GM12878 (cell line): ENCODE data around the gene INAFM1. TPM values are rescaled to one million over a fixed set of nuclear protein-coding genes. Genes with fewer than 3 reads are reported as not detected.

Source experiments
- BACH1 ChIP-seq: fragments of 450-650 bp; IDR thresholded peaks from 2 replicates; pipeline ENCODE4 v1.6.1; 2017; ENCODE audit warnings: mild to moderate bottlenecking, borderline replicate concordance
- BMI1 ChIP-seq: fragments of 450-650 bp; IDR thresholded peaks from 2 replicates; pipeline ENCODE4 v1.6.1; 2016; ENCODE audit warnings: mild to moderate bottlenecking, moderate library complexity, borderline replicate concordance
- CBFB ChIP-seq: IDR thresholded peaks from 2 replicates; pipeline ENCODE4 v1.6.1; 2016; ENCODE audit warnings: antibody characterized with exemption, low read depth
- DPF2 ChIP-seq: fragments of 450-650 bp; IDR thresholded peaks from 2 replicates; pipeline ENCODE4 v1.6.1; 2017; ENCODE audit warnings: mild to moderate bottlenecking
- EP300 ChIP-seq, 2 experiments: fragments of 150-350 bp in 1 of 2; IDR thresholded peaks; 2 replicates each; pipeline ENCODE4 v1.6.1; 2011 to 2012; ENCODE audit warnings: low read depth in 2 of 2, low read length in 2 of 2, borderline replicate concordance in 1 of 2, improper control_type of control experiment in 1 of 2, inconsistent platforms in 1 of 2; ENCODE audit not compliant: control insufficient read depth in 1 of 2
- EZH2 ChIP-seq: IDR thresholded peaks from 2 replicates; pipeline ENCODE4 v1.6.1; 2012; ENCODE audit warnings: low read depth, mild to moderate bottlenecking, control low read depth, inconsistent platforms, low read length, borderline replicate concordance; ENCODE audit not compliant: control insufficient read depth
- FOXK2 ChIP-seq: fragments of 450-650 bp; IDR thresholded peaks from 2 replicates; pipeline ENCODE4 v1.6.1; 2017; ENCODE audit warnings: mild to moderate bottlenecking, moderate library complexity
- IKZF1 ChIP-seq: fragments of 450-650 bp; conservative IDR thresholded peaks from 2 replicates; pipeline ENCODE4 v1.6.1; 2017; ENCODE audit warnings: antibody characterized with exemption, mild to moderate bottlenecking
- KLF5 ChIP-seq: fragments of 450-650 bp; IDR thresholded peaks from 2 replicates; pipeline ENCODE4 v1.6.1; 2014; ENCODE audit warnings: mild to moderate bottlenecking; ENCODE audit not compliant: partially characterized antibody
- MEF2A ChIP-seq: IDR thresholded peaks from 2 replicates; pipeline ENCODE4 v1.6.1; 2011; ENCODE audit warnings: low read depth, mild to moderate bottlenecking, low read length, moderate library complexity; ENCODE audit not compliant: insufficient read depth
- MTA3 ChIP-seq: IDR thresholded peaks from 2 replicates; pipeline ENCODE4 v1.6.1; 2012; ENCODE audit warnings: low read length, inconsistent platforms, borderline replicate concordance
- NFXL1 ChIP-seq: fragments of 450-650 bp; IDR thresholded peaks from 2 replicates; pipeline ENCODE4 v1.6.1; 2017; ENCODE audit warnings: antibody characterized with exemption, mild to moderate bottlenecking, borderline replicate concordance
- NR2F1 ChIP-seq: fragments of 450-650 bp; conservative IDR thresholded peaks from 2 replicates; pipeline ENCODE4 v1.6.1; 2017; ENCODE audit warnings: mild to moderate bottlenecking
- SMAD5 ChIP-seq: IDR thresholded peaks from 2 replicates; pipeline ENCODE4 v1.6.1; 2016; ENCODE audit warnings: antibody characterized with exemption, low read depth
- TCF3 ChIP-seq: IDR thresholded peaks from 2 replicates; pipeline ENCODE4 v1.6.1; 2012; ENCODE audit warnings: low read depth, mild to moderate bottlenecking, low read length, borderline replicate concordance; ENCODE audit not compliant: insufficient read depth
- TCF7 ChIP-seq: IDR thresholded peaks from 2 replicates; pipeline ENCODE4 v1.6.1; 2014; ENCODE audit warnings: antibody characterized with exemption, borderline replicate concordance
- polyA plus RNA-seq, 11 experiments: library from polyadenylated mRNA; depleted of rRNA in 4 of 11; unstranded in 6 of 11; stranded (reverse) in 5 of 11; fragments of >200 nt; fragmentation: Nextera tagmentation in 4 of 11; fragmentation: Illumina TruSeq in 1 of 11; extraction: Ambion mirVana in 4 of 11; extraction: Trizol in 1 of 11; gene quantifications; 1 replicate in 1 of 11; 2 replicates in 10 of 11; pipeline versions ENCODE4 v1.2.1 to v1.2.3, GENCODE V29; 2011 to 2016; ENCODE audit warnings: inconsistent platforms in 2 of 11, missing spikeins in 2 of 11, low read depth in 1 of 11
- total RNA-seq, 4 experiments: library from RNA; depleted of rRNA in 3 of 4; stranded (reverse); fragments of >200 nt in 3 of 4; fragmentation: Illumina TruSeq in 1 of 4; extraction: Trizol in 1 of 4; gene quantifications; 2 replicates each; pipeline versions ENCODE4 v1.2.1 to v1.2.3, GENCODE V29; 2013 to 2021
- TF ChIP-seq, protein P1 (sequence below): fragments of 450-650 bp; IDR thresholded peaks from 2 replicates; pipeline ENCODE4 v1.6.1; 2017; ENCODE audit warnings: antibody characterized with exemption, mild to moderate bottlenecking, moderate library complexity
- TF ChIP-seq, protein P2 (sequence below): fragments of 450-650 bp; IDR thresholded peaks from 2 replicates; pipeline ENCODE4 v1.6.1; 2018; ENCODE audit warnings: borderline replicate concordance, mild to moderate bottlenecking; ENCODE audit not compliant: partially characterized antibody
- TF ChIP-seq, protein P3 (sequence below): fragments of 450-650 bp; formaldehyde crosslinking; IDR thresholded peaks from 2 replicates; pipeline ENCODE4 v1.4.0; 2020; ENCODE audit warnings: mild to moderate bottlenecking, moderate library complexity
- TF ChIP-seq, protein P4 (sequence below): fragments of 450-650 bp; IDR thresholded peaks from 2 replicates; pipeline ENCODE4 v1.6.1; 2016; ENCODE audit warnings: mild to moderate bottlenecking

The INAFM1 gene
- total and polyA plus RNA-seq, 10 of the 15 experiments (the other 5 are each of a cell fraction or from before 2014, with no cell fraction given): 0.57 to 6.8 (median 1.1) TPM; not detected in 1

DNA sequence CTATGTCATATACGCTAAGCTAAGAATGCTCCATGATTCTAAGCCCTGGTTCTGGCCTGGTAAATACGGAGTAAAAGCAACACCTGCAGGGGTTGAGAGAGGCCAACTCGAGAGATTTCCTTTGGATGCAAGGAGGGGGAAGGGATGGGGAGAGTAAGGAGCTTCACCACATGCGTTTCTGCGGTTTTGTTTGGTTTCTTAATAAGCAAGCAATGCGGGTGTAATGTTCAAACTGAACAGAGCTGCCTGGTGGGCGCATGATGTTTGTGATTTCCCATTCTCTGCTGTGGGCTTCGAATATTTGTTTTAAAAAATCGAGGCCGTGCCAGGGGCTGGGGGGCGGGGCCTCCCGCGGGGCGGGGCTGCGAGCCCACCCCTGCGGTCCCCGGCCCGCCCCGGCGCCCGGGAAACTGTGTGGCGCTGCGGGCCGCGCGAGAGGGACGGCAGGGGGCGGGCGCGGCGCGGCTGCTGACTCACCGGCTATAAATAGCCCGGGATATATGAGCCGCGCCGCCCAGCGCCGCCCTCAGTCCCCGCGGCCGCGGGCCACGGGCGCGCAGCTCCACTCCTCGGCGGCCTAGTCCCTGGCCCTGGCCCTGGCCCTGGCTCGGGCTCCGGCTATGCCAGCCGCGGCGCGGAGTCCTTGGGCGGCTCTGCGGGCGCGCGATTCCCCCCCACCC lies 48.8 kb upstream of the INAFM1 start (continued):
- TF ChIP-seq, protein P1, sequence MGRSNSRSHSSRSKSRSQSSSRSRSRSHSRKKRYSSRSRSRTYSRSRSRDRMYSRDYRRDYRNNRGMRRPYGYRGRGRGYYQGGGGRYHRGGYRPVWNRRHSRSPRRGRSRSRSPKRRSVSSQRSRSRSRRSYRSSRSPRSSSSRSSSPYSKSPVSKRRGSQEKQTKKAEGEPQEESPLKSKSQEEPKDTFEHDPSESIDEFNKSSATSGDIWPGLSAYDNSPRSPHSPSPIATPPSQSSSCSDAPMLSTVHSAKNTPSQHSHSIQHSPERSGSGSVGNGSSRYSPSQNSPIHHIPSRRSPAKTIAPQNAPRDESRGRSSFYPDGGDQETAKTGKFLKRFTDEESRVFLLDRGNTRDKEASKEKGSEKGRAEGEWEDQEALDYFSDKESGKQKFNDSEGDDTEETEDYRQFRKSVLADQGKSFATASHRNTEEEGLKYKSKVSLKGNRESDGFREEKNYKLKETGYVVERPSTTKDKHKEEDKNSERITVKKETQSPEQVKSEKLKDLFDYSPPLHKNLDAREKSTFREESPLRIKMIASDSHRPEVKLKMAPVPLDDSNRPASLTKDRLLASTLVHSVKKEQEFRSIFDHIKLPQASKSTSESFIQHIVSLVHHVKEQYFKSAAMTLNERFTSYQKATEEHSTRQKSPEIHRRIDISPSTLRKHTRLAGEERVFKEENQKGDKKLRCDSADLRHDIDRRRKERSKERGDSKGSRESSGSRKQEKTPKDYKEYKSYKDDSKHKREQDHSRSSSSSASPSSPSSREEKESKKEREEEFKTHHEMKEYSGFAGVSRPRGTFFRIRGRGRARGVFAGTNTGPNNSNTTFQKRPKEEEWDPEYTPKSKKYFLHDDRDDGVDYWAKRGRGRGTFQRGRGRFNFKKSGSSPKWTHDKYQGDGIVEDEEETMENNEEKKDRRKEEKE: 0 out of 2 replicates have a peak, but pooled peaks have one; percentile 37
- peak; percentile 98 for TF ChIP-seq TCF3
- peak; percentile 93 for TF ChIP-seq MEF2A
- peak; percentile 59 for TF ChIP-seq IKZF1
- TF ChIP-seq BACH1: peak; percentile 98
- peak; percentile 58; the same call in 1 of the 2 replicates for TF ChIP-seq CBFB
- no peak for TF ChIP-seq BMI1
- 0 out of 2 replicates have a peak, but pooled peaks have one; percentile 73 for TF ChIP-seq NFXL1
- TF ChIP-seq EP300 (IDR thresholded peaks at IDR 0.05; ENCODE audit: borderline replicate concordance in 1 of 2, control insufficient read depth in 1 of 2, low read depth in 2 of 2, low read length in 2 of 2): peak; percentile 9 to 34; a peak in 1 of 4 replicates
- TF ChIP-seq KLF5: no peak
- no peak for TF ChIP-seq FOXK2
- no peak for TF ChIP-seq MTA3
- TF ChIP-seq SMAD5: peak; percentile 95
- no peak for TF ChIP-seq TCF7
- TF ChIP-seq, protein P2, sequence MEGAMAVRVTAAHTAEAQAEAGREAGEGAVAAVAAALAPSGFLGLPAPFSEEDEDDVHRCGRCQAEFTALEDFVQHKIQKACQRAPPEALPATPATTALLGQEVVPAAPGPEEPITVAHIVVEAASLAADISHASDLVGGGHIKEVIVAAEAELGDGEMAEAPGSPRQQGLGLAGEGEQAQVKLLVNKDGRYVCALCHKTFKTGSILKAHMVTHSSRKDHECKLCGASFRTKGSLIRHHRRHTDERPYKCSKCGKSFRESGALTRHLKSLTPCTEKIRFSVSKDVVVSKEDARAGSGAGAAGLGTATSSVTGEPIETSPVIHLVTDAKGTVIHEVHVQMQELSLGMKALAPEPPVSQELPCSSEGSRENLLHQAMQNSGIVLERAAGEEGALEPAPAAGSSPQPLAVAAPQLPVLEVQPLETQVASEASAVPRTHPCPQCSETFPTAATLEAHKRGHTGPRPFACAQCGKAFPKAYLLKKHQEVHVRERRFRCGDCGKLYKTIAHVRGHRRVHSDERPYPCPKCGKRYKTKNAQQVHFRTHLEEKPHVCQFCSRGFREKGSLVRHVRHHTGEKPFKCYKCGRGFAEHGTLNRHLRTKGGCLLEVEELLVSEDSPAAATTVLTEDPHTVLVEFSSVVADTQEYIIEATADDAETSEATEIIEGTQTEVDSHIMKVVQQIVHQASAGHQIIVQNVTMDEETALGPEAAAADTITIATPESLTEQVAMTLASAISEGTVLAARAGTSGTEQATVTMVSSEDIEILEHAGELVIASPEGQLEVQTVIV: no peak
- TF ChIP-seq NR2F1: peak; percentile 81
- TF ChIP-seq, protein P3, sequence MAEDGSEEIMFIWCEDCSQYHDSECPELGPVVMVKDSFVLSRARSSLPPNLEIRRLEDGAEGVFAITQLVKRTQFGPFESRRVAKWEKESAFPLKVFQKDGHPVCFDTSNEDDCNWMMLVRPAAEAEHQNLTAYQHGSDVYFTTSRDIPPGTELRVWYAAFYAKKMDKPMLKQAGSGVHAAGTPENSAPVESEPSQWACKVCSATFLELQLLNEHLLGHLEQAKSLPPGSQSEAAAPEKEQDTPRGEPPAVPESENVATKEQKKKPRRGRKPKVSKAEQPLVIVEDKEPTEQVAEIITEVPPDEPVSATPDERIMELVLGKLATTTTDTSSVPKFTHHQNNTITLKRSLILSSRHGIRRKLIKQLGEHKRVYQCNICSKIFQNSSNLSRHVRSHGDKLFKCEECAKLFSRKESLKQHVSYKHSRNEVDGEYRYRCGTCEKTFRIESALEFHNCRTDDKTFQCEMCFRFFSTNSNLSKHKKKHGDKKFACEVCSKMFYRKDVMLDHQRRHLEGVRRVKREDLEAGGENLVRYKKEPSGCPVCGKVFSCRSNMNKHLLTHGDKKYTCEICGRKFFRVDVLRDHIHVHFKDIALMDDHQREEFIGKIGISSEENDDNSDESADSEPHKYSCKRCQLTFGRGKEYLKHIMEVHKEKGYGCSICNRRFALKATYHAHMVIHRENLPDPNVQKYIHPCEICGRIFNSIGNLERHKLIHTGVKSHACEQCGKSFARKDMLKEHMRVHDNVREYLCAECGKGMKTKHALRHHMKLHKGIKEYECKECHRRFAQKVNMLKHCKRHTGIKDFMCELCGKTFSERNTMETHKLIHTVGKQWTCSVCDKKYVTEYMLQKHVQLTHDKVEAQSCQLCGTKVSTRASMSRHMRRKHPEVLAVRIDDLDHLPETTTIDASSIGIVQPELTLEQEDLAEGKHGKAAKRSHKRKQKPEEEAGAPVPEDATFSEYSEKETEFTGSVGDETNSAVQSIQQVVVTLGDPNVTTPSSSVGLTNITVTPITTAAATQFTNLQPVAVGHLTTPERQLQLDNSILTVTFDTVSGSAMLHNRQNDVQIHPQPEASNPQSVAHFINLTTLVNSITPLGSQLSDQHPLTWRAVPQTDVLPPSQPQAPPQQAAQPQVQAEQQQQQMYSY (CRISPR knock-in tag): 0 out of 2 replicates have a peak, but pooled peaks have one; percentile 63
- TF ChIP-seq DPF2: peak; percentile 89
- TF ChIP-seq, protein P4, sequence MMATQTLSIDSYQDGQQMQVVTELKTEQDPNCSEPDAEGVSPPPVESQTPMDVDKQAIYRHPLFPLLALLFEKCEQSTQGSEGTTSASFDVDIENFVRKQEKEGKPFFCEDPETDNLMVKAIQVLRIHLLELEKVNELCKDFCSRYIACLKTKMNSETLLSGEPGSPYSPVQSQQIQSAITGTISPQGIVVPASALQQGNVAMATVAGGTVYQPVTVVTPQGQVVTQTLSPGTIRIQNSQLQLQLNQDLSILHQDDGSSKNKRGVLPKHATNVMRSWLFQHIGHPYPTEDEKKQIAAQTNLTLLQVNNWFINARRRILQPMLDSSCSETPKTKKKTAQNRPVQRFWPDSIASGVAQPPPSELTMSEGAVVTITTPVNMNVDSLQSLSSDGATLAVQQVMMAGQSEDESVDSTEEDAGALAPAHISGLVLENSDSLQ: no peak
- no peak for TF ChIP-seq EZH2
